Endothelial cell of umbilical vein (primary cell): ENCODE data around the gene UCN3. TPM values are rescaled to one million over a fixed set of nuclear protein-coding genes. Genes with fewer than 3 reads are reported as not detected.

Source experiments
- BruUV-seq: library from RNA; stranded (reverse); fragments of 400-500 nt; replicated peaks from 2 replicates; lab custom pipeline; 2021; lab: Mats Ljungman, UMichigan
- CTCF ChIA-PET: fragments of 300-600, 350-600 bp; sonication (Branson Sonifier 250); formaldehyde crosslinking; loops from one replicate; lab custom pipeline; 2021; ENCODE audit warnings: antibody characterized with exemption, inconsistent platforms; lab: Charles Lee
- POLR2A ChIA-PET: fragments of 300-600, 350-600 bp; sonication (Branson Sonifier 250); formaldehyde crosslinking; loops from one replicate; lab custom pipeline; 2021; ENCODE audit warnings: antibody characterized with exemption, inconsistent platforms; lab: Charles Lee
- DNase-seq: peaks from one replicate; pipeline ENCODE4 v3.0.0-alpha.2; 2011; ENCODE audit warnings: low read depth, low spot score
- FAIRE-seq: peaks from 2 replicates; lab custom pipeline; 2011; peaks lifted over from hg19 to GRCh38; lab: Jason Lieb, UNC
- H2AFZ ChIP-seq: 2 replicates; pipeline ENCODE4 v1.6.0; 2012; ENCODE audit warnings: low read depth, low read length, control low read depth, inconsistent platforms
- H3K27ac ChIP-seq: 2 replicates; pipeline ENCODE4 v1.5.1; 2011; ENCODE audit warnings: low read depth, mild to moderate bottlenecking, control low read depth, low read length, moderate library complexity; ENCODE audit not compliant: insufficient read depth
- H3K27me3 ChIP-seq, 2 experiments: 2 replicates each; pipeline versions ENCODE4 v1.6.0 to v1.6.1; 2011; ENCODE audit warnings: low read length in 2 of 2, mixed read lengths in 1 of 2; ENCODE audit not compliant: control insufficient read depth in 2 of 2, insufficient read depth in 2 of 2
- H3K36me3 ChIP-seq, 2 experiments: 2 replicates in 1 of 2; 3 replicates in 1 of 2; pipeline ENCODE4 v1.5.1; 2011; ENCODE audit warnings: low read length in 2 of 2, mild to moderate bottlenecking in 1 of 2, moderate library complexity in 1 of 2; ENCODE audit not compliant: control insufficient read depth in 2 of 2, insufficient read depth in 2 of 2; ENCODE audit errors: extremely low read depth in 1 of 2
- H3K4me1 ChIP-seq: 3 replicates; pipeline ENCODE4 v1.5.1; 2011; ENCODE audit warnings: mild to moderate bottlenecking, low read length; ENCODE audit not compliant: control insufficient read depth, insufficient read depth; ENCODE audit errors: extremely low read depth
- H3K4me2 ChIP-seq: 2 replicates; pipeline ENCODE4 v1.6.1; 2011; ENCODE audit warnings: low read length, control low read depth, mixed read lengths; ENCODE audit not compliant: insufficient read depth
- H3K4me3 ChIP-seq, 3 experiments: fragments of 200-600 bp in 1 of 3; sonication (generic), shearing (Covaris generic) in 1 of 3; replicated peaks in 1 of 3; 2 replicates each; pipeline ENCODE4 v1.5.1; 2011 to 2016; ENCODE audit warnings: control low read depth in 3 of 3, low read length in 3 of 3, mild to moderate bottlenecking in 2 of 3, inconsistent platforms in 1 of 3, low read depth in 1 of 3, moderate library complexity in 1 of 3; ENCODE audit not compliant: insufficient read depth in 1 of 3
- H3K79me2 ChIP-seq: 2 replicates; pipeline ENCODE4 v1.6.0; 2012; ENCODE audit warnings: low read length, inconsistent platforms; ENCODE audit not compliant: control insufficient read depth, insufficient read depth
- H3K9ac ChIP-seq: replicated peaks from 2 replicates; pipeline ENCODE3; 2011; ENCODE audit warnings: low read length, control low read depth; ENCODE audit not compliant: insufficient read depth; ENCODE audit errors: extremely low read depth
- H3K9me1 ChIP-seq: replicated peaks from 3 replicates; pipeline ENCODE4 v1.6.0; 2011; ENCODE audit warnings: mild to moderate bottlenecking, low read length; ENCODE audit not compliant: control insufficient read depth, insufficient read depth; ENCODE audit errors: extremely low read depth
- H3K9me3 ChIP-seq: replicated peaks from 2 replicates; pipeline ENCODE4 v1.5.1; 2012; ENCODE audit warnings: low read length, inconsistent platforms; ENCODE audit not compliant: control insufficient read depth, insufficient read depth
- H4K20me1 ChIP-seq: replicated peaks from 2 replicates; pipeline ENCODE3; 2011; ENCODE audit warnings: mild to moderate bottlenecking, low read length; ENCODE audit not compliant: control insufficient read depth, insufficient read depth; ENCODE audit errors: extremely low read depth
- EZH2 ChIP-seq: IDR thresholded peaks from 2 replicates; pipeline ENCODE4 v1.6.1; 2012; ENCODE audit warnings: borderline replicate concordance, low read depth, mild to moderate bottlenecking, moderate library complexity, low read length, inconsistent platforms; ENCODE audit not compliant: severe bottlenecking
- FOS ChIP-seq: IDR thresholded peaks from 2 replicates; pipeline ENCODE4 v1.6.1; 2011; ENCODE audit warnings: mild to moderate bottlenecking, low read length, moderate library complexity, borderline replicate concordance; ENCODE audit not compliant: insufficient read depth
- GATA2 ChIP-seq: IDR thresholded peaks from 2 replicates; pipeline ENCODE4 v1.7.0; 2011; ENCODE audit warnings: low read depth, mild to moderate bottlenecking, moderate library complexity, mixed read lengths, low read length; ENCODE audit not compliant: insufficient read length, insufficient read depth
- JUN ChIP-seq: IDR thresholded peaks from 2 replicates; pipeline ENCODE4 v1.6.1; 2011; ENCODE audit warnings: borderline replicate concordance, low read depth; ENCODE audit not compliant: insufficient read length, insufficient read depth
- MYC ChIP-seq: IDR thresholded peaks from one replicate; pipeline ENCODE4 v1.6.1; 2011; ENCODE audit warnings: mild to moderate bottlenecking, low read depth, low read length
- POLR2A ChIP-seq: IDR thresholded peaks from 2 replicates; pipeline ENCODE4 v1.6.1; 2012; ENCODE audit warnings: low read depth, mild to moderate bottlenecking, control low read depth, low read length
- POLR2AphosphoS5 ChIP-seq: IDR thresholded peaks from 2 replicates; pipeline ENCODE4 v1.6.1; 2012; ENCODE audit warnings: low read depth, mild to moderate bottlenecking, control low read depth, low read length, moderate library complexity; ENCODE audit not compliant: insufficient read depth
- dilution Hi-C: fragments of 300-500 bp; cut with MboI; formaldehyde crosslinking; loops from one replicate; pipeline ENCODE4 v1.15.0; 2019; ENCODE audit warnings: low sequenced_read_pairs; ENCODE audit not compliant: extremely low pct_ligation_motif_present
- intact Hi-C: fragments of 100-400 bp; cut with micrococcal nuclease; formaldehyde crosslinking; loops from one replicate; pipeline ENCODE4 v1.10.0; 2022
- polyA plus RNA-seq, 4 experiments: library from polyadenylated mRNA; depleted of rRNA in 3 of 4; stranded (reverse) in 3 of 4; unstranded in 1 of 4; fragments of >200 nt; gene quantifications; 2 replicates each; pipeline versions ENCODE4 v1.2.1 to v1.2.3, GENCODE V29; 2011 to 2012; ENCODE audit warnings: missing spikeins in 1 of 4
- total RNA-seq: library from RNA; stranded (reverse); gene quantifications from 2 replicates; pipeline ENCODE4 v1.2.3, GENCODE V29; 2021
- TF ChIP-seq, protein P1 (sequence below), 2 donors: IDR thresholded peaks; 1 replicate in 1 of 2; 2 replicates in 1 of 2; pipeline ENCODE4 v1.5.1; 2011; ENCODE audit warnings: low read length in 2 of 2, mild to moderate bottlenecking in 2 of 2, moderate library complexity in 2 of 2, control low read depth in 1 of 2, inconsistent platforms in 1 of 2, low read depth in 1 of 2; ENCODE audit not compliant: insufficient read depth in 1 of 2; ENCODE audit errors: extremely low read depth in 1 of 2
- TF ChIP-seq, protein P2 (sequence below): IDR thresholded peaks from 2 replicates; pipeline ENCODE4 v1.6.1; 2011; ENCODE audit not compliant: insufficient read depth, insufficient read length

The UCN3 gene
- total and polyA plus RNA-seq, 2 donors (not counting 3 experiments of a cell fraction or from before 2014, with no cell fraction given): not detected

DNA sequence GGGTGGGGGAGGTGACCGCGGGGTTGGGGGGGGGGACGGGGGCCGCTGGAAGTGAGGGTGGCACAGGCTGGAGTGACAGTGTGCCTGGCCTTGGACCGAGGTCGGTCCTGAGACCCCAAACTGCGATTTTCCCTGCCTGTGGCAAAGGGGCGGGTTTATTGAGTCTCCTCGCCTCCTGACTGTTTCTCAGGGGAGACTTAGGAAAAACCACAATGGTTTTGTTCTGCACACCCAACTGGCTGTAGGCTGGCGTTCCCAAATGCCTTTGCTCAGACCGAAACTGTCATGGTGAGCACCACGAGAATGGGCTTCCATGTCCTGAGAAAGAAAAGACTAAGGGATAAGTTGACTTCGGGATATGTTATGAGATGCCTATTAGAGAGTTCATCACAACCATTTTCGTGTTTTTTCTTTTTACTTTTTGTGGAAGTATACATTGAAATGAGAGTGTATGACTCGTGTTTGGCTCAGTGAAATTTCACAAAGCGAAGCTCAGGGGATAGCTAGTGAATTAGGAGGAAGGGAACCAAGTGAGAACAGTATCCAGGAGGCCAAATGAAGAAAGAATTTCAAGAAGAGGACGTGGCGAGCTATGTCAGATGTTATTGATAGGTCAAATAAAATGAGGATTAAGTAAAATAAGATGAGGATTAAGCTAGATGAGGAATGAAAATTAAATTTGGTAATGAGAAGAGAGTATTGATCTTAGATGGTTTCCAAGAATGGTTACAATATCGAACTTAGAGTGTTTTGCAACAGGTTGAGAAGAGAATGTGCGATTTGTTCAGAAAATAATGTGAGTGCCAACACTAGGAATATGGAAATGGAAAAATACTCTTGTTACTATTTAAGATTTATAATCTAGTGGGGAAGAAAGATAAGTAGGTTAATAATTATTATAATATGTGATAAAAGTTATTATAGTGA, 48.5 kb downstream of the UCN3 start:
- intact Hi-C loops (no loop called here), dilution Hi-C loops (no loop called here)
- Histone ChIP-seq H3K36me3 (no peaks in the 10 kb centered on the region), H3K9ac (peak overlapping the region; percentile 76), H3K4me2 (peak overlapping the region; percentile 77), H4K20me1 (no peaks in the 10 kb centered on the region), H3K4me1 (peaks cover 11% of the 10 kb centered on the region), H3K79me2 (peaks cover 56% of the 10 kb centered on the region), H3K27me3 (peaks cover 0 to 3% of the 10 kb centered on the region in 2 experiments), H2AFZ (peak overlapping the region; percentile 6), H3K4me3 (peak overlapping the region; percentile 48 to 78 (median 76)), H3K27ac (peak overlapping the region; percentile 29), H3K9me3 (no peaks in the 10 kb centered on the region), H3K9me1 (no peaks in the 10 kb centered on the region)
- TF ChIP-seq, protein P1, sequence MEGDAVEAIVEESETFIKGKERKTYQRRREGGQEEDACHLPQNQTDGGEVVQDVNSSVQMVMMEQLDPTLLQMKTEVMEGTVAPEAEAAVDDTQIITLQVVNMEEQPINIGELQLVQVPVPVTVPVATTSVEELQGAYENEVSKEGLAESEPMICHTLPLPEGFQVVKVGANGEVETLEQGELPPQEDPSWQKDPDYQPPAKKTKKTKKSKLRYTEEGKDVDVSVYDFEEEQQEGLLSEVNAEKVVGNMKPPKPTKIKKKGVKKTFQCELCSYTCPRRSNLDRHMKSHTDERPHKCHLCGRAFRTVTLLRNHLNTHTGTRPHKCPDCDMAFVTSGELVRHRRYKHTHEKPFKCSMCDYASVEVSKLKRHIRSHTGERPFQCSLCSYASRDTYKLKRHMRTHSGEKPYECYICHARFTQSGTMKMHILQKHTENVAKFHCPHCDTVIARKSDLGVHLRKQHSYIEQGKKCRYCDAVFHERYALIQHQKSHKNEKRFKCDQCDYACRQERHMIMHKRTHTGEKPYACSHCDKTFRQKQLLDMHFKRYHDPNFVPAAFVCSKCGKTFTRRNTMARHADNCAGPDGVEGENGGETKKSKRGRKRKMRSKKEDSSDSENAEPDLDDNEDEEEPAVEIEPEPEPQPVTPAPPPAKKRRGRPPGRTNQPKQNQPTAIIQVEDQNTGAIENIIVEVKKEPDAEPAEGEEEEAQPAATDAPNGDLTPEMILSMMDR (IDR thresholded peaks at IDR 0.05; ENCODE audit: extremely low read depth in 1 of 2, insufficient read depth in 1 of 2, low read depth in 1 of 2, low read length in 2 of 2): no peak
- TF ChIP-seq MYC (no peak), JUN (no peak), POLR2AphosphoS5 (no peak), POLR2A (no peak), GATA2 (no peak), EZH2 (no peak), FOS (no peak)
- TF ChIP-seq, protein P2, sequence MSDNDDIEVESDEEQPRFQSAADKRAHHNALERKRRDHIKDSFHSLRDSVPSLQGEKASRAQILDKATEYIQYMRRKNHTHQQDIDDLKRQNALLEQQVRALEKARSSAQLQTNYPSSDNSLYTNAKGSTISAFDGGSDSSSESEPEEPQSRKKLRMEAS: no peak
- TSS peak; percentile 36 for BruUV-seq
- peak; percentile 50 for FAIRE-seq
- ChIA-PET CTCF (interaction anchor here (0.8 to 1.7 kb wide), 6 partner anchors 11 to 598 kb away, joined by 3 to 9 read pairs (median 4); no protein-coding TSS in a partner anchor), POLR2A (no interaction called here)
- peak; percentile 71 for DNase-seq
